SJCRH30 (cell line): Measurements from ENCODE around the gene EXOC6B. TPM values are rescaled to one million over a fixed set of nuclear protein-coding genes. Genes with fewer than 3 reads are reported as not detected.

Source experiments
- DNase-seq, 2 experiments: peaks; one replicate each; pipeline ENCODE4 v3.0.0-alpha.2; 2015 to 2020
- H3K27ac ChIP-seq: fragments of 250-450 bp; sonication (Bioruptor Pico); 2 replicates; pipeline ENCODE4 v1.5.1; 2020; ENCODE audit warnings: mild to moderate bottlenecking, moderate library complexity
- H3K27me3 ChIP-seq: fragments of 250-450 bp; sonication (Bioruptor Pico); 2 replicates; pipeline ENCODE4 v1.5.1; 2020; ENCODE audit warnings: mild to moderate bottlenecking, moderate library complexity
- H3K36me3 ChIP-seq: fragments of 250-450 bp; sonication (Bioruptor Pico); 2 replicates; pipeline ENCODE4 v1.5.1; 2020; ENCODE audit warnings: mild to moderate bottlenecking, moderate library complexity
- H3K4me1 ChIP-seq: fragments of 250-450 bp; sonication (Bioruptor Pico); 2 replicates; pipeline ENCODE4 v1.5.1; 2020; ENCODE audit warnings: mild to moderate bottlenecking, moderate library complexity
- H3K4me3 ChIP-seq: fragments of 250-450 bp; sonication (Bioruptor Pico); 2 replicates; pipeline ENCODE4 v1.5.1; 2020; ENCODE audit warnings: mild to moderate bottlenecking, moderate library complexity
- H3K9me3 ChIP-seq: fragments of 250-450 bp; sonication (Bioruptor Pico); replicated peaks from 2 replicates; pipeline ENCODE4 v1.5.1; 2020; ENCODE audit warnings: mild to moderate bottlenecking, moderate library complexity
- total RNA-seq: library from RNA; depleted of rRNA; stranded (reverse); fragments of >200 nt; shearing (Covaris generic); gene quantifications from 2 replicates; pipeline ENCODE4 v1.2.3, GENCODE V29; 2014

The EXOC6B gene
- total RNA-seq, 1 experiment from 2014 or later = 24.8 TPM

DNA sequence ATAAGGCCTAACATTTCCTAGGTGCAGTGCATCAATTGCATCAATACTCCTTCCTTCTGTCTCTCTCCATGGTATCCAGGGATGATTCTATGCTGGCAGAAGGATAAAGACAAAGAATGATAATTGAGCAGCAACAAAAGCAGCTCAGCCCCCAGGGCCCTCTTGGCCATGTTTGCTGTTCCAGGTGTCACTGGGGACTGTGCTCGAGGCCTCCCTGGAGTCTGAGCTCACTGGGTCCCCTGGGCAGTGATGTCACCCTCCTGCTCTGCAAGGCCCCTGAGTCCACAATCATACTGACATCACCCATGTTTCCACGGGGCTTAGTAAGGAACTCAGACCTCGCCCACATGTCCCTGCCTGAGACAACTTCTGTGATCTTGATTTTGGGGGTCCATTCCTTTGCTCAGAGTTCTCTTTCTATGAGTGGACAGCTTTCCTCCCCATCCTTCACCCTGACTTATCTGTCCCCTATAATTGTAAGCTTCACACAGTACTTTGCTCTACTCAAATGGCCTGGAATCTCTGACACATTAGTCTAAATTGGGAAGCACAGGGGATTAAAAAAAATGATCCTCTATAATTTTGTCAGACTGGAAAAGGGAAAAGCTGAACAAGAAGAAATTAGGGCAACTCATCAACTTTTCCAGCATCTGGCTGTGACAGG is 15.8 kb upstream of the EXOC6B start:
- Histone ChIP-seq H3K36me3 (no peaks in the 10 kb centered on the region), H3K27me3 (no peaks in the 10 kb centered on the region; the same call in 1 of the 2 replicates), H3K4me1 (peaks cover 10% of the 10 kb centered on the region), H3K27ac (no peak overlapping the region), H3K4me3 (no peak overlapping the region), H3K9me3 (no peaks in the 10 kb centered on the region)
- peak; percentile 34 to 48 for DNase-seq

DNA sequence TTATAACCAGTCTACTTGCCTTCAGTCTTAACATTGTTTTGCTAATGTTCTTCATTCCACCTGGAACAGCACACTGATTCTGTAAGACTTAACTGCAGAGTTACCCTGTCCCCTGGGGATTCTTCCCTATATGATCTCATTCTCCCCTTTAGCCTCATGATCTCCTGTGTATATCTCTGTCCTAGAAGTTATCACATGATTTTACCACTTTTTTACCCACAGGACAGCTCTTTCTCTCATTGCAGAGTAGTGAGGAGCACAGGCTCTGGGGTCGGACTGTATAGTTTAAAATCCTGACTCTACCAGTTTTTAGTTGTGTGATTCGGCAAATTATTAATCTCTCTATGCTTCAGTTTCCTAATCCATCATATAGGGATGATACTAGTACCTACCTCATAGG is 14.2 kb upstream of the EXOC6B start:
- no peak for DNase-seq
- Histone ChIP-seq H3K9me3 (no peaks in the 10 kb centered on the region), H3K27ac (no peak overlapping the region), H3K27me3 (peaks cover 4% of the 10 kb centered on the region; the same call in 1 of the 2 replicates), H3K36me3 (no peaks in the 10 kb centered on the region), H3K4me3 (no peak overlapping the region), H3K4me1 (peaks cover 10% of the 10 kb centered on the region)

DNA sequence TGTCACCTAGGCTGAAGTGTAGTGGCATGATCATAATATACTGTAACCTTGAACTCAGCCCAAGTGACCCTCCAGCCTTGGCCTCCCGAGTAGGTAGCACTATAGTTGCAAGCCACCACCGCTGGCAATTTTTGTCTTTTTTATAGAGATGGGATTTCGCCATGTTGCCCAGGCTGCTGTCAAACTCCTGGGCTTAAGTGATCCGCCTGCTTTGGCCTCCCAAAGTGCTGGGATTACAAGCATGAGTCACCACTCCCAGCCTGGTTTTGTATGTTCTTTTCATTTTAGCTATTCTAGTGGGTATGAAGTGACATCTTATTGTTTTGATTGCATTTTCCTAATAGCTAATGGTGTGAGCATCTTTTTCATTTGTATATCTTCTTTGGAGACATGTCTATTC is 11.3 kb upstream of the EXOC6B start:
- peaks cover 4% of the 10 kb centered on the region; the same call in 1 of the 2 replicates for H3K27me3 ChIP-seq
- peak; percentile 26 to 45 for DNase-seq

DNA sequence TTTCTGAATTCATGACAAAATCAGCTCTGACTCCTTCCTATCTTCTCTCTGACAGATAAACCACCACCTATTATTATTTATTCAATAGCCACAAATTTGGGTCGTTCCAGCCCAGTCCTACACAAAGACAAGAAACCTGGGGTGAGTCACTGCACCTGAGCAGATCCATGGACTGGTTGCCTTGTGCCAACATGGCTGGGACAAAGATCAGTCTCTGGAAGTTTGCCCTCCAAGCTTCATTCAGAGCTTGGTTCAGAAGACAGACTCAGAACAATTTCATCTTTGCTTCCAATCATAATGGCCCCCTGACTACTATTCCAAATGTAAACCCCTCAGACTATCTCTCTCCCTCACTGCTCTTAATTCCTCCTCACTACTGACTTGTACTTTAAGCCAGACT is 9.6 kb upstream of the EXOC6B start:
- H3K4me1 ChIP-seq = no peaks in the 10 kb centered on the region
- no peak for DNase-seq
- H3K4me3 ChIP-seq = no peak overlapping the region
- 0 out of 2 replicates have a peak, but pooled peaks cover 4% of the 10 kb centered on the region for H3K27me3 ChIP-seq
- no peaks in the 10 kb centered on the region for H3K9me3 ChIP-seq
- no peaks in the 10 kb centered on the region for H3K36me3 ChIP-seq
- no peak overlapping the region for H3K27ac ChIP-seq

More for the DNA sequence above, 11.3 kb upstream of the EXOC6B start:
- peaks cover 10% of the 10 kb centered on the region for H3K4me1 ChIP-seq
- no peak overlapping the region for H3K27ac ChIP-seq
- H3K36me3 ChIP-seq = no peaks in the 10 kb centered on the region
- H3K4me3 ChIP-seq = no peak overlapping the region
- H3K9me3 ChIP-seq = no peaks in the 10 kb centered on the region

DNA sequence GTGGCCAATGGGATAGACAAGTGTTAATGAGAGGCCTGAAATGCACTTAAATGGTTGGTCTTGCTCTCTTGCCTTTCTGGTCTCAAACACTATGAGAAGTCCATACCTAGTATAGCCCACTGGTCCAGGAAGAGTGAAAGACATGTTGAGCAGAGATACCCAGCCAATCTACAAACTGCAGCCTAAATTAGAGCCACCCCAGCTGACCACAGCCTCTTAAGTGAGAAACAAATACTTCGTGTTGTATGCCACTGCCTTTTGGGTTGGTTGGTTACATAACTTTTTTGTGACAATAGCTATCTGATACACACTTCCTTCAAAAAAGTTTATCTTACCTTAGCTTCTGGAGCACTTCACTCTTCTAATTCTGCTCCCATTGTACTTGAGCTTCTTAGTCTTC is 8.8 kb upstream of the EXOC6B start:
- H3K4me3 ChIP-seq = no peak overlapping the region
- H3K27ac ChIP-seq = no peak overlapping the region
- no peak for DNase-seq
- H3K4me1 ChIP-seq = no peaks in the 10 kb centered on the region
- 0 out of 2 replicates have a peak, but pooled peaks cover 4% of the 10 kb centered on the region for H3K27me3 ChIP-seq
- no peaks in the 10 kb centered on the region for H3K9me3 ChIP-seq
- no peaks in the 10 kb centered on the region for H3K36me3 ChIP-seq

DNA sequence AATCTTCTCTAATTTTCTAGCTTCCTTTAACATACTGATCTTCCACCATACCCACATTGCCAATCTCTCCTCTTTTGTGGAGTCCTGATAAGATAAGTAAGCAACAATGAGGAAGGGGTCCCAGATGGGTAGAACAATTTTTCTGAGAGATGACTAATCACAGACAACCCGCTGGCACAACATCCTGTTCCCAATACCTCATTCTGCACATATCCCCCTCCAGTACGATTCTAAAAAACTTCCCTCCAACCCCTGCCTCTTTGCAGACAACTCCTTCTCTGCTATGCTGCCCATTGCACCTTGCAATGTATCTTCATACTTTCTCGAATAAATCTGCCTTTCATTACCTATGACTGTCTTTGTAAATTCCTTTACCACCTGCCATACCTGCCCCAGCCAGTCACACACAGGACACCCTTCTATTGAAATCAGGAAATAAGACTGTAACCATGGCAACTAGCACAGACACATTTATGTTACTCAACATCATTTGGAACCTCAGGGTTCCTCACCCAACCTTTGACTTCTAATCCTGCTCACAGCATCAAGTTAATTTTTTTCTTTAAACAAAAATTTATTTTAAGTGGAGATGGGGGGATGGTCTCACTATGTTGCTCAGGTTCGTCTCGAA is 7.4 kb upstream of the EXOC6B start:
- Histone ChIP-seq H3K4me3 (no peak overlapping the region), H3K27ac (no peak overlapping the region), H3K4me1 (peaks cover 4% of the 10 kb centered on the region), H3K27me3 (0 out of 2 replicates have a peak, but pooled peaks cover 4% of the 10 kb centered on the region), H3K36me3 (no peaks in the 10 kb centered on the region), H3K9me3 (no peaks in the 10 kb centered on the region)
- no peak for DNase-seq

DNA sequence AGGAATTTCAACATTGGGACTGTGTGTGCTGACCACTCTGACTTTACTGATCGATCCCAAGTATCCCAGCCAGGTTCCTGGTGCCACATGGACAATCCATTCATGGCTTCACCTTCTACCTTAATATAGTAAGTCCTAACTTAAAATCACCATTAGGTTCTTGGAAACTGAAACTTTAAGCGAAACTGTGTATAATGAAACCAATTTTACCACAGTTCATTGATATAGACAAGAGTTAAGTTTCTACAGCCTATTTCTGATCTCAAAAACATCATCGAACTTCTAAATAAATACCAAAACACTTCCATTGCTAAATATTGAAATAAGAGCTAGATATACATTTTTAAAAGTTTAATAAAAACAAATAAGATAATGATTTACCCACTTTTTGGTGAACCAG is 4.4 kb upstream of the EXOC6B start:
- Histone ChIP-seq H3K27ac (no peak overlapping the region), H3K9me3 (no peaks in the 10 kb centered on the region)

DNA sequence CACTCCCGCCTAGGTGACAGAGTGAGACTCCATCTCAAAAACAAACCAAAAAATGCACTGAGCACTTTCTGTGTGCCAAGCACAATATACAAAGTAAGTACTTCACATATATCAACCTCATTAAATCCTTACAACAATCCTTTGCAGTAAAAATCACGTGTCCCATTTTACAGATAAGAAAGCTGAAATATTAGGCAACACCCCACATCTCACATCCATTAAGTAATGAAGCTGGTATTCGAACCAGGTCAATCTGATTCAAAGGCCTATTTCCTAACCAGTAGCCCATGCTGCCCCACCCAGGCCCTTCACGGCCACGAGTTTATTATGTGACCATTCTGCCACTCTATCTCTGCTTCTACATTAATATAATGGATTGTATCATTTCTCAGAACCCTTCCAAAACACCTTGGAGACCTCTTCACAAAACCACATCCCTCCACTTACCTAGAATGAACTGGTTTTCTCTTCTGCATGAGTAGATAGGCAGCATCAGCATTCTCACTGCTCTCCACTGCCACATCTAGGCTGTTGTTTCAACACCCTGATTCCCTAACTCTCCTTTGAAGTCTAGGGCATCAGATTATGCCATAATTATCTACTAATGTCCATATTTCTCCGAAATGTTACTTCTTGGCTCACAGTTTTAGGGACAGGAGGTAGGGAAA is 3.1 kb upstream of the EXOC6B start:
- Histone ChIP-seq H3K27ac (no peak overlapping the region), H3K9me3 (no peaks in the 10 kb centered on the region), H3K4me1 (peaks cover 15% of the 10 kb centered on the region), H3K4me3 (no peak overlapping the region), H3K36me3 (no peaks in the 10 kb centered on the region), H3K27me3 (no peaks in the 10 kb centered on the region)
- DNase-seq = no peak

More for the DNA sequence above, 4.4 kb upstream of the EXOC6B start:
- Histone ChIP-seq H3K27me3 (no peaks in the 10 kb centered on the region), H3K36me3 (no peaks in the 10 kb centered on the region), H3K4me1 (peaks cover 11% of the 10 kb centered on the region), H3K4me3 (no peak overlapping the region)
- DNase-seq = no peak

DNA sequence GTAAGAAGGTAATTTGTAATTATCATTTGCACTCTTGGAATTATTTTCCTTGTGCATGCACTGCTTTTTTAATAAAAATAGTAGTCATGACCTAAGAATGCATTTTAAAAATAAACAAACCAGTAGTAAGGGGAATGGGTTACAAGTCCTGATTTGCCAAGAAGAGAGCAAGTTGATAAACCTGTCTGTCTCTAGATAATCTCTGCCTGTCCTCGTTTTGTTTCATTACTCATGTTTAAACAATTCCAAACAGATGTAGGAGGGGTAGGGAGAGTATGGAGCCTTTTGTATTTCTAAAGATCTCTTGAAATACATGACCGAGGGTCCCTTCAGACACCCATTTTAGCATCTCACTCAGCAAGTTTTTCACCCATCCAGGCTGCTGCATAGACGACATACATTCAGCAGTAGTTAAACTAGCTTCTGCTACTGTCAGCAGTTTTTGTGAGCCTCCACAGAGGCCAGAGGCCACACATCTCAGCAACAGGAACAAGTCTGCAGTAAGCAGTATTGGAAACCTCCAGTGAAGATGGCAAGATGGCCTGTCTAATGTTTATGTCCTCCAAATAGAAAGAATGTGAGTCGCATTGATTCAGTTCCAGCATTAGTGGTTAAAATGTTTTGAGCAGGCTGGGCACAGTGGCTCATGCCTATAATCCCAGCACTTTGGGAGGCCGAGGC is 2.3 kb upstream of the EXOC6B start:
- Histone ChIP-seq H3K27ac (no peak overlapping the region), H3K4me1 (peaks cover 15% of the 10 kb centered on the region), H3K9me3 (no peaks in the 10 kb centered on the region), H3K36me3 (no peaks in the 10 kb centered on the region), H3K27me3 (no peaks in the 10 kb centered on the region), H3K4me3 (no peak overlapping the region)
- peak in 1 of 2 experiments; percentile 16 for DNase-seq

DNA sequence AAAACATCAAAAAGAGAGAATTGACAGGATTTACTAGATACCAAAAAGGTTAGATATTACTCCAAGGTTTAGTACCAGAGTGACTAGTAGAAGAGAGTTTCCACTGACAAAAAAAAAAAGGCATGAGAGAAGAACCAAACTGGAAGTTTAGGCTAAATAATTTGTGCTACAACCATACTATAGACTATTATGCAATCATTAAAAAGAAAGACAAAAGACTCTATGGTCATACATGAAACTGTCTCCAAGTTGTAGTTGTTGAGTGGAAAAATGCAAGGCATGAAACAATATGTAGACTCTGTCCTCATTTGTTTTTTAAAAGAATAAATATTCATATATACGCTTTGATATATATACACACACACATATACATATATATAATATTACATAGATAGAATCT is 1.7 kb upstream of the EXOC6B start:
- Histone ChIP-seq H3K4me1 (peaks cover 15% of the 10 kb centered on the region), H3K9me3 (no peaks in the 10 kb centered on the region), H3K4me3 (no peak overlapping the region), H3K27me3 (no peaks in the 10 kb centered on the region), H3K27ac (no peak overlapping the region), H3K36me3 (no peaks in the 10 kb centered on the region)
- DNase-seq = no peak

DNA sequence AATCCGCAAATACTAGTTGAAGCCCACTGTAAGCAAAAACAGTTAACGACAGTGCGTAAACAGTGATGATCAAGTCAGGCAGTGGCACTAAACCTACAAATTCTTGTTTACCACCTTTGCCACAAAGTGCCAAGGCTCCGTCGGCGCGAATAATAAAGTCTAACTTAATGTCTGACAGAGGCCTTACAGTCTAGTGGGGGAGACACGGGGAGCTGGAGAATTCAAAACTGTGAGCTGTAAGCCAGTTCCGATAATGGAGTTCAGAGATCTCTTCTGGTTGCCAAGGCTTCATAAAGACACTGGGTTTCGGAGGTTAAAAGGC is 284 bp upstream of the EXOC6B start:
- H3K4me1 ChIP-seq = peaks cover 15% of the 10 kb centered on the region
- no peak overlapping the region for H3K27ac ChIP-seq
- no peaks in the 10 kb centered on the region for H3K36me3 ChIP-seq

DNA sequence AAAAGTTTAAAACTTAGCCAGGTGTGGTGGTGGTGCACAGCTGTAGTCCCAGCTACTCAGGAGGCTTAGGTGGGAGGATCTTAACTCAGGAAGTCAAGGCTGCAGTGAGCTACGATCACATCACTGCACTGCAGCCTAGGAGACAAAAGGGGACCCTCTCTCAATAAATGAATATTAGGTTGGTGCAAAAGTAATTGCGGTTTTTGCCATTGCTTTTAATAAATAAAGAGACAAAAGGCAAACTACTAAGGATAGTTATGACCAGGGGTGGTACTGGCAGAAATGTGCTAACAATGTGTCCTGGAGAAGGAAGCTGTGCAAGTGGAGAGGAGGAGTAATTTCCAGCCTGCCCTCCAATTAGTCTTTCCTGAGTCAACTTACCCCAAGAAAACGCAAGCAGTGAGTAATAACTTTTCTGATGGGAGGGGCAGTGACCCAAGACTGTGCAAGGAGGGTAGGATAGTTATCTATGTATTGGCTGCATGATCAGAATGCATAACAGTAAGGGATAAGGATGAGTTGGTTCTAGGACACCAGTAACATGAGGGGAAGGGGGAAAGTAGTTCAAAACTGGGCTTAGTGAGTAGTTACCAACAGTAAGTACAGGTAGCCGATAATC is 1.5 kb downstream of the EXOC6B start:
- DNase-seq = peak in 1 of 2 experiments; percentile 4
- peak overlapping the region; percentile 91 for H3K4me3 ChIP-seq
- no peaks in the 10 kb centered on the region for H3K27me3 ChIP-seq
- H3K27ac ChIP-seq = no peak overlapping the region
- peaks cover 15% of the 10 kb centered on the region for H3K4me1 ChIP-seq
- peaks cover 5% of the 10 kb centered on the region; the same call in 1 of the 2 replicates for H3K9me3 ChIP-seq
- H3K36me3 ChIP-seq = no peaks in the 10 kb centered on the region

More for the DNA sequence above, 284 bp upstream of the EXOC6B start:
- Histone ChIP-seq H3K9me3 (peaks cover 4% of the 10 kb centered on the region; the same call in 1 of the 2 replicates), H3K27me3 (no peaks in the 10 kb centered on the region), H3K4me3 (peak overlapping the region; percentile 91)
- no peak for DNase-seq

DNA sequence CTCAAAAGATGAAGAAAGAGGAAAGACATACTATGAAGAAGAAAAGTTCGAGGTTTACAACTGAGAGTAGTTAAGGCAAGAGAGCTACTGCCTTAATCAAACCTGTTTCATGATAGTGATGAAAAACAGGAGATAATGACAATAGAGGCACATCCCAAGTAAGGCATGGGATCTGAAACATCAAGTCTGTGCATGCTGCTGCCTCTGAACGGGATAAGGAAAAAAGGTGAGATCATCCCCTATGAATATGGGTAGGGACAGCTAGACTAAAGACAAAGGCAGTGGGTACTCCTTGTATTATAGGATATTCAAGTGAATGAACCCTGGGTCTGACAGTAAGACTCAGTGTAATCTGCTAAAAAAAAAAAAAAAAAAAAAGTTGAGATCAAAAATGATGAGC is 3.0 kb downstream of the EXOC6B start:
- Histone ChIP-seq H3K9me3 (peaks cover 5% of the 10 kb centered on the region; the same call in 1 of the 2 replicates), H3K4me3 (no peak overlapping the region), H3K27me3 (no peaks in the 10 kb centered on the region), H3K36me3 (no peaks in the 10 kb centered on the region), H3K27ac (no peak overlapping the region), H3K4me1 (peaks cover 7% of the 10 kb centered on the region)
- no peak for DNase-seq

DNA sequence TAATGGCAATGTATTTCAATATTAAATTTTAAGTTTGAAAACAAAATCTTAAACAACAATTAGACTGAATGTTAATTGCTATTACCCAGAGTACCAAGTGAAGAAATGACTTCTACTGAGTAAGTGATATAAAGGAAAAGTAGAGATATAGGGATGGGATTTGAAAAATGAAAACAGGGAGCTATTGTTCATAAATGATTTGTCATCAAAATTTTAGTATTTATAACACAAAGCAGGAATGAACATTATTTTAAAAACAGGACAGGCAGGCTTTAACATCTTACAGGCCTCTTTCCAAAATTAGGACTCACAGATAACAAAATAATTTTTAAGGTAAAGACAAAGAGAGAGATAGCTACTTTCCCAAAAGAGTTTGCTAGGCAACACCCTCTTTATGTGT is 3.9 kb downstream of the EXOC6B start:
- Histone ChIP-seq H3K36me3 (no peaks in the 10 kb centered on the region), H3K4me1 (peaks cover 4% of the 10 kb centered on the region; the same call in 1 of the 2 replicates), H3K9me3 (peaks cover 5% of the 10 kb centered on the region; the same call in 1 of the 2 replicates), H3K27ac (no peak overlapping the region), H3K4me3 (no peak overlapping the region), H3K27me3 (no peaks in the 10 kb centered on the region)
- no peak for DNase-seq
